RCC 7860 (cell line): Measurements from ENCODE around the gene PLCD1.
"Not testable (repeated sequence)": the region's sequence is repeated elsewhere in the genome, so short reads cannot be mapped to it uniquely, and the experiment has no call there.

Experiments
- DNase-seq: peaks from one replicate; pipeline ENCODE4 v3.0.0-alpha.2; 2015; ENCODE audit warnings: low spot score
- FAIRE-seq: peaks from 2 replicates; lab custom pipeline; 2012; peaks lifted over from hg19 to GRCh38; lab: Jason Lieb, UNC

PLCD1 gene

GRCh38 chr3:38038447-38038911, 9.0 kb upstream of the PLCD1 start:
- FAIRE-seq (no peak), DNase-seq (no peak)

GRCh38 chr3:38036906-38037305, 7.5 kb upstream of the PLCD1 start:
- FAIRE-seq = no peak
- DNase-seq = no peak

- no peak for FAIRE-seq
- no peak for DNase-seq
Measured at GRCh38 chr3:38036286-38036685, 6.8 kb upstream of the PLCD1 start.

GRCh38 chr3:38034335-38034734, 4.9 kb upstream of the PLCD1 start:
- DNase-seq, FAIRE-seq: not testable (repeated sequence)

- DNase-seq, FAIRE-seq: not testable (repeated sequence)
Measured at GRCh38 chr3:38033586-38033985, 4.1 kb upstream of the PLCD1 start.

GRCh38 chr3:38032328-38032865, 3.0 kb upstream of the PLCD1 start:
- no peak for FAIRE-seq

GRCh38 chr3:38031022-38031994, 1.9 kb upstream of the PLCD1 start:
- DNase-seq (peak; percentile 48), FAIRE-seq (no peak)

More at GRCh38 chr3:38032328-38032865, 3.0 kb upstream of the PLCD1 start:
- no peak for DNase-seq

- no peak for FAIRE-seq
- DNase-seq = no peak
Measured at GRCh38 chr3:38030126-38031021, 932 bp upstream of the PLCD1 start.

GRCh38 chr3:38028621-38029361, 651 bp downstream of the PLCD1 start:
- FAIRE-seq = no peak
- no peak for DNase-seq

- DNase-seq = no peak
- FAIRE-seq = no peak
Measured at GRCh38 chr3:38027466-38028465, 1.7 kb downstream of the PLCD1 start.

- no peak for FAIRE-seq
Measured at GRCh38 chr3:38026856-38027255, 2.6 kb downstream of the PLCD1 start.

GRCh38 chr3:38022896-38023709, 6.3 kb downstream of the PLCD1 start:
- FAIRE-seq = no peak
- DNase-seq = no peak

More at GRCh38 chr3:38026856-38027255, 2.6 kb downstream of the PLCD1 start:
- DNase-seq = no peak

- no peak for FAIRE-seq
- DNase-seq = no peak
Measured at GRCh38 chr3:38022301-38022700, 7.1 kb downstream of the PLCD1 start.

GRCh38 chr3:38021196-38021595, 8.2 kb downstream of the PLCD1 start:
- DNase-seq (no peak), FAIRE-seq (no peak)

- FAIRE-seq = no peak
Measured at GRCh38 chr3:38020342-38020726, 9.1 kb downstream of the PLCD1 start.

GRCh38 chr3:38019658-38020341, 9.6 kb downstream of the PLCD1 start:
- DNase-seq (no peak), FAIRE-seq (no peak)

More at GRCh38 chr3:38020342-38020726, 9.1 kb downstream of the PLCD1 start:
- no peak for DNase-seq
